ENCODE data around the gene FOXN3. TPM values are rescaled to one million over a fixed set of nuclear protein-coding genes. Genes with fewer than 3 reads are reported as not detected.

FOXN3 gene
- total and polyA plus RNA-seq, 2 experiments from 2014 or later: 98.9 to 167 TPM

DNA sequence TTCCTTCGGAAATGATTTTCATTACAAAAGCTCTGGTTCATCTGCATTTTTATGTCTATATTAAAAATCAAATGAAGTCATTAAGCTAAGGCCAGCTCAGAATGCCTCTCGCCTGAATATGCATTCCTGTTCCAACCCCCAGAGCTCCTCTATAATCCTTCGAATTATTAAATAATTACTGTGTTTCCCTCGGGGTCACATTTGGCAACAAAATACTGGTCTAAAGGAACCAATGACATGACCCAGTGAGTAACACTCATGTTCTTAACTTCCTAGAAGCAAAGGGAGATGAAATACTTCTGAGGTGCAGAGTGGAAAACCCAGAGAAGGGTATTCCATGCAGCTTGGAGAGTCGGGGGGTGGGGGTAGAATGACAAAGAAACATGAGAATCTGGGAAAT, 68.3 kb downstream of the FOXN3 start:
- no peak for DNase-seq (ENCODE audit: low spot score)
- TF ChIP-seq ZNF114 (CRISPR knock-in tag; IDR thresholded peaks at IDR 0.05) (no peak), NANOG (IDR thresholded peaks at IDR 0.05; ENCODE audit: borderline replicate concordance) (peak; percentile 18; the same call in 1 of the 2 replicates), CREB1 (CRISPR knock-in tag; IDR thresholded peaks at IDR 0.05; ENCODE audit: low read depth) (no peak), STAT1 (IDR thresholded peaks at IDR 0.05; ENCODE audit: unreplicated experiment) (no peak)
- Mint-ChIP-seq H3K27me3 (ENCODE audit: insufficient read depth, low read depth, poor library complexity) (peaks cover 26% of the 10 kb centered on the region), H3K9me3 (no peaks in the 10 kb centered on the region; the same call in 1 of the 3 replicates), H3K36me3 (ENCODE audit: low read depth) (peaks cover 66% of the 10 kb centered on the region), H3K4me3 (no peak overlapping the region), H3K4me1 (peaks cover 80% of the 10 kb centered on the region), H3K27ac (peak overlapping the region; percentile 58; the same call in 1 of the 2 replicates)
- Histone ChIP-seq H2AFZ (no peak overlapping the region), H3K9me2 (ENCODE audit: insufficient read depth) (no peaks in the 10 kb centered on the region), H3K36me3 (ENCODE audit: insufficient read depth) (0 out of 2 replicates have a peak, but pooled peaks cover 3% of the 10 kb centered on the region), H3K4me3 (no peak overlapping the region), H3F3A (replicated peaks; ENCODE audit: low read depth) (peaks cover 14% of the 10 kb centered on the region), H3K27ac (ENCODE audit: low read depth) (peak overlapping the region; percentile 75), H3K79me2 (replicated peaks; ENCODE audit: insufficient read depth) (peaks cover 86% of the 10 kb centered on the region), H3K27me3 (ENCODE audit: insufficient read depth) (no peaks in the 10 kb centered on the region), H4K20me1 (replicated peaks; ENCODE audit: insufficient read depth) (no peaks in the 10 kb centered on the region), H3K4me2 (peak overlapping the region; percentile 37), H3K4me1 (ENCODE audit: insufficient read depth) (peaks cover 60% of the 10 kb centered on the region)
- ATAC-seq: no peak

DNA sequence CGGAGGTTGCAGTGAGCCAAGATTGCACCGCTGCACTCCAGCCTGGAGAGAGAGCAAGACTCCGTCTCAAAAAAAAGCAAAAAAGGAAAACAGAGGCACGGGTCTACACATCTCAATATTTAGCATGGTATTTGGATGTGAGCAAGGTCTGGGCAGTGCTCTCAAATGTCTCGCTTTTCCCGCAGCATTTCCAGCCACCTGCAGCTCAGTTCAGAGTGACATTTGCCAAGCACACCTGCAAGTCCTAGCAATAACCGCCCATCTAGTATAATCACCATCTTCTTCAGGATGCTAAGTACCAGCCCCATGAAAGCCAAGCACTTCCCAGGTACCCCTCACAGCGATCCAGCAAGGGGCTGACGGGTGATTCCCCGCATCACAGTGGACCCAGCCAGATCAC, 69.1 kb downstream of the FOXN3 start:
- H3K27me3 Mint-ChIP-seq (ENCODE audit: insufficient read depth, low read depth, poor library complexity): peaks cover 21% of the 10 kb centered on the region
- H3K4me3 ChIP-seq: no peak overlapping the region
- no peak overlapping the region for H3K27ac ChIP-seq (ENCODE audit: low read depth)
- H3K36me3 Mint-ChIP-seq (ENCODE audit: low read depth): peaks cover 74% of the 10 kb centered on the region
- H3K4me2 ChIP-seq: no peak overlapping the region
- DNase-seq (ENCODE audit: low spot score) (no peak), ATAC-seq (no peak)
- no peak overlapping the region for H3K4me3 Mint-ChIP-seq
- H3K4me1 Mint-ChIP-seq: peaks cover 76% of the 10 kb centered on the region
- H3F3A ChIP-seq (replicated peaks; ENCODE audit: low read depth): peaks cover 11% of the 10 kb centered on the region
- 0 out of 2 replicates have a peak, but pooled peaks cover 3% of the 10 kb centered on the region for H3K36me3 ChIP-seq (ENCODE audit: insufficient read depth)
- peak overlapping the region; percentile 72 for H3K27ac Mint-ChIP-seq
- no peak for TF ChIP-seq CREB1 (CRISPR knock-in tag; IDR thresholded peaks at IDR 0.05; ENCODE audit: low read depth)
- H3K9me3 Mint-ChIP-seq: no peaks in the 10 kb centered on the region; the same call in 1 of the 3 replicates
- peaks cover 86% of the 10 kb centered on the region for H3K79me2 ChIP-seq (replicated peaks; ENCODE audit: insufficient read depth)
- H3K27me3 ChIP-seq (ENCODE audit: insufficient read depth): no peaks in the 10 kb centered on the region
- H4K20me1 ChIP-seq (replicated peaks; ENCODE audit: insufficient read depth): no peaks in the 10 kb centered on the region
- H2AFZ ChIP-seq: no peak overlapping the region
- no peaks in the 10 kb centered on the region for H3K9me2 ChIP-seq (ENCODE audit: insufficient read depth)
- H3K4me1 ChIP-seq (ENCODE audit: insufficient read depth): peaks cover 60% of the 10 kb centered on the region

DNA sequence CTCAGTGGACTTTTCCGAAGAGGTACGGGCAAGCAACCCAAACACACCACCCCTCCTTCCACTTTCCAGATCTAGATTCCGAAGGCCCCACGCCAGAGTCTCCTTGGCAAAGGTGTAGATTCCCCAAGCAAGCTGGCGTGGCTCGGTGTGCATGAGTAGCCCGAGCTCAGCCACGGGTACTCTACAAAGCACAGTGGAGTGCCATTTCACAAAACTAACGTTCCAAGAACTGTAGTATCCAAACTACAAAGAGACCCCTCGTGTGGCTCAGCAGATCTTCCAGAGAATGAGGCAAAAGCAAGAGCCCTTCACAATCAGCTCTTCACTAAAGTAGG, 72.1 kb downstream of the FOXN3 start:
- Histone ChIP-seq H3F3A (replicated peaks; ENCODE audit: low read depth) (no peaks in the 10 kb centered on the region; the same call in 1 of the 2 replicates), H3K9me2 (ENCODE audit: insufficient read depth) (no peaks in the 10 kb centered on the region), H3K36me3 (ENCODE audit: insufficient read depth) (0 out of 2 replicates have a peak, but pooled peaks cover 3% of the 10 kb centered on the region), H3K27ac (ENCODE audit: low read depth) (peak overlapping the region; percentile 21; the same call in 1 of the 2 replicates), H3K4me2 (no peak overlapping the region), H4K20me1 (replicated peaks; ENCODE audit: insufficient read depth) (no peaks in the 10 kb centered on the region), H3K4me3 (no peak overlapping the region), H2AFZ (no peak overlapping the region), H3K27me3 (ENCODE audit: insufficient read depth) (no peaks in the 10 kb centered on the region), H3K79me2 (replicated peaks; ENCODE audit: insufficient read depth) (peaks cover 100% of the 10 kb centered on the region), H3K4me1 (ENCODE audit: insufficient read depth) (peaks cover 65% of the 10 kb centered on the region)
- Mint-ChIP-seq H3K27ac (no peak overlapping the region; the same call in 1 of the 2 replicates), H3K4me1 (peaks cover 75% of the 10 kb centered on the region), H3K4me3 (no peak overlapping the region), H3K36me3 (ENCODE audit: low read depth) (peaks cover 76% of the 10 kb centered on the region), H3K9me3 (no peaks in the 10 kb centered on the region; the same call in 1 of the 3 replicates), H3K27me3 (ENCODE audit: insufficient read depth, low read depth, poor library complexity) (peaks cover 24% of the 10 kb centered on the region)
- ATAC-seq: no peak
- DNase-seq (ENCODE audit: low spot score): no peak
- TF ChIP-seq JUNB (IDR thresholded peaks at IDR 0.05; ENCODE audit: unreplicated experiment) (no peak), STAT1 (IDR thresholded peaks at IDR 0.05; ENCODE audit: unreplicated experiment) (no peak), POLR2AphosphoS5 (IDR thresholded peaks at IDR 0.05; ENCODE audit: low read depth) (no peak), EZH2 (IDR thresholded peaks at IDR 0.05; ENCODE audit: low read depth, unreplicated experiment) (no peak), EZH2phosphoT487 (IDR thresholded peaks at IDR 0.05; ENCODE audit: unreplicated experiment) (no peak), CREB1 (CRISPR knock-in tag; IDR thresholded peaks at IDR 0.05; ENCODE audit: low read depth) (no peak), ZNF114 (CRISPR knock-in tag; IDR thresholded peaks at IDR 0.05) (no peak), ZNF331 (CRISPR knock-in tag; IDR thresholded peaks at IDR 0.05; ENCODE audit: low read depth) (no peak), NANOG (IDR thresholded peaks at IDR 0.05; ENCODE audit: borderline replicate concordance) (no peak)
- TF ChIP-seq, protein P1, sequence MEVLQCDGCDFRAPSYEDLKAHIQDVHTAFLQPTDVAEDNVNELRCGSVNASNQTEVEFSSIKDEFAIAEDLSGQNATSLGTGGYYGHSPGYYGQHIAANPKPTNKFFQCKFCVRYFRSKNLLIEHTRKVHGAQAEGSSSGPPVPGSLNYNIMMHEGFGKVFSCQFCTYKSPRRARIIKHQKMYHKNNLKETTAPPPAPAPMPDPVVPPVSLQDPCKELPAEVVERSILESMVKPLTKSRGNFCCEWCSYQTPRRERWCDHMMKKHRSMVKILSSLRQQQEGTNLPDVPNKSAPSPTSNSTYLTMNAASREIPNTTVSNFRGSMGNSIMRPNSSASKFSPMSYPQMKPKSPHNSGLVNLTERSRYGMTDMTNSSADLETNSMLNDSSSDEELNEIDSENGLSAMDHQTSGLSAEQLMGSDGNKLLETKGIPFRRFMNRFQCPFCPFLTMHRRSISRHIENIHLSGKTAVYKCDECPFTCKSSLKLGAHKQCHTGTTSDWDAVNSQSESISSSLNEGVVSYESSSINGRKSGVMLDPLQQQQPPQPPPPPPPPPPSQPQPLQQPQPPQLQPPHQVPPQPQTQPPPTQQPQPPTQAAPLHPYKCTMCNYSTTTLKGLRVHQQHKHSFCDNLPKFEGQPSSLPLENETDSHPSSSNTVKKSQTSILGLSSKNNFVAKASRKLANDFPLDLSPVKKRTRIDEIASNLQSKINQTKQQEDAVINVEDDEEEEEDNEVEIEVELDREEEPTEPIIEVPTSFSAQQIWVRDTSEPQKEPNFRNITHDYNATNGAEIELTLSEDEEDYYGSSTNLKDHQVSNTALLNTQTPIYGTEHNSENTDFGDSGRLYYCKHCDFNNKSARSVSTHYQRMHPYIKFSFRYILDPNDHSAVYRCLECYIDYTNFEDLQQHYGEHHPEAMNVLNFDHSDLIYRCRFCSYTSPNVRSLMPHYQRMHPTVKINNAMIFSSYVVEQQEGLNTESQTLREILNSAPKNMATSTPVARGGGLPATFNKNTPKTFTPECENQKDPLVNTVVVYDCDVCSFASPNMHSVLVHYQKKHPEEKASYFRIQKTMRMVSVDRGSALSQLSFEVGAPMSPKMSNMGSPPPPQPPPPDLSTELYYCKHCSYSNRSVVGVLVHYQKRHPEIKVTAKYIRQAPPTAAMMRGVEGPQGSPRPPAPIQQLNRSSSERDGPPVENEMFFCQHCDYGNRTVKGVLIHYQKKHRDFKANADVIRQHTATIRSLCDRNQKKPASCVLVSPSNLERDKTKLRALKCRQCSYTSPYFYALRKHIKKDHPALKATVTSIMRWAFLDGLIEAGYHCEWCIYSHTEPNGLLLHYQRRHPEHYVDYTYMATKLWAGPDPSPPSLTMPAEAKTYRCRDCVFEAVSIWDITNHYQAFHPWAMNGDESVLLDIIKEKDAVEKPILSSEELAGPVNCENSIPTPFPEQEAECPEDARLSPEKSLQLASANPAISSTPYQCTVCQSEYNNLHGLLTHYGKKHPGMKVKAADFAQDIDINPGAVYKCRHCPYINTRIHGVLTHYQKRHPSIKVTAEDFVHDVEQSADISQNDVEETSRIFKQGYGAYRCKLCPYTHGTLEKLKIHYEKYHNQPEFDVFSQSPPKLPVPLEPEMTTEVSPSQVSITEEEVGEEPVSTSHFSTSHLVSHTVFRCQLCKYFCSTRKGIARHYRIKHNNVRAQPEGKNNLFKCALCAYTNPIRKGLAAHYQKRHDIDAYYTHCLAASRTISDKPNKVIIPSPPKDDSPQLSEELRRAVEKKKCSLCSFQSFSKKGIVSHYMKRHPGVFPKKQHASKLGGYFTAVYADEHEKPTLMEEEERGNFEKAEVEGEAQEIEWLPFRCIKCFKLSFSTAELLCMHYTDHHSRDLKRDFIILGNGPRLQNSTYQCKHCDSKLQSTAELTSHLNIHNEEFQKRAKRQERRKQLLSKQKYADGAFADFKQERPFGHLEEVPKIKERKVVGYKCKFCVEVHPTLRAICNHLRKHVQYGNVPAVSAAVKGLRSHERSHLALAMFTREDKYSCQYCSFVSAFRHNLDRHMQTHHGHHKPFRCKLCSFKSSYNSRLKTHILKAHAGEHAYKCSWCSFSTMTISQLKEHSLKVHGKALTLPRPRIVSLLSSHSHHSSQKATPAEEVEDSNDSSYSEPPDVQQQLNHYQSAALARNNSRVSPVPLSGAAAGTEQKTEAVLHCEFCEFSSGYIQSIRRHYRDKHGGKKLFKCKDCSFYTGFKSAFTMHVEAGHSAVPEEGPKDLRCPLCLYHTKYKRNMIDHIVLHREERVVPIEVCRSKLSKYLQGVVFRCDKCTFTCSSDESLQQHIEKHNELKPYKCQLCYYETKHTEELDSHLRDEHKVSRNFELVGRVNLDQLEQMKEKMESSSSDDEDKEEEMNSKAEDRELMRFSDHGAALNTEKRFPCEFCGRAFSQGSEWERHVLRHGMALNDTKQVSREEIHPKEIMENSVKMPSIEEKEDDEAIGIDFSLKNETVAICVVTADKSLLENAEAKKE (CRISPR knock-in tag; IDR thresholded peaks at IDR 0.05): no peak

Data from GM23338 (cell line).